NCI-H748 (cell line): ENCODE results near the gene FGF12.
A peak's percentile ranks its signal among the peaks of the same experiment; 100 is the strongest.
"Not testable (repeated sequence)": the region's sequence is repeated elsewhere in the genome, so short reads cannot be mapped to it uniquely, and the experiment has no call there.

ENCODE experiments used
- DNase-seq: peaks from one replicate; lab custom pipeline; 2025; ENCODE audit not compliant: unreplicated experiment; lab: John Stamatoyannopoulos, UW

FGF12 gene

GRCh38 chr3:192727032-192727847, at the start of gene FGF12:
TSS of gene FGF12 (minus strand) at chr3:192727541.
- peak; percentile 80 for DNase-seq

DNA sequence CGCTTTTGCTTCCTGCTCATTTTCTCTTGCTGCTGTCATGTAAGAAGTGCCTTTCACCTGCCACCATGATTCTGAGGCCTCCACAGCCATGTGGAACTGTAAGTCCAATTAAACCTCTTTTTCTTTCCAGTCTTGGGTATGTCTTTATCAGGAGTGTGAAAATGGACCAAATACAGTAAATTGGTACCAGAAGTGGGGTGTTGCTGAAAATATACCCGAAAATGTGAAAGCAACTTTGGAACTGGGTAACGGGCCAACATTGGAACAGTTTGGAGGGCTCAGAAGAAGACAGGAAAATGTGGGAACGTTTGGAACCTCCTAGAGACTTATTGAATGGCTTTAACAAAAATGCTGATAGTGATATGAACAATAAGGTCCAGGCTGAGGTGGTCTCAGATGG, 47.0 kb upstream of the FGF12 start:
- not testable (repeated sequence) for DNase-seq

DNA sequence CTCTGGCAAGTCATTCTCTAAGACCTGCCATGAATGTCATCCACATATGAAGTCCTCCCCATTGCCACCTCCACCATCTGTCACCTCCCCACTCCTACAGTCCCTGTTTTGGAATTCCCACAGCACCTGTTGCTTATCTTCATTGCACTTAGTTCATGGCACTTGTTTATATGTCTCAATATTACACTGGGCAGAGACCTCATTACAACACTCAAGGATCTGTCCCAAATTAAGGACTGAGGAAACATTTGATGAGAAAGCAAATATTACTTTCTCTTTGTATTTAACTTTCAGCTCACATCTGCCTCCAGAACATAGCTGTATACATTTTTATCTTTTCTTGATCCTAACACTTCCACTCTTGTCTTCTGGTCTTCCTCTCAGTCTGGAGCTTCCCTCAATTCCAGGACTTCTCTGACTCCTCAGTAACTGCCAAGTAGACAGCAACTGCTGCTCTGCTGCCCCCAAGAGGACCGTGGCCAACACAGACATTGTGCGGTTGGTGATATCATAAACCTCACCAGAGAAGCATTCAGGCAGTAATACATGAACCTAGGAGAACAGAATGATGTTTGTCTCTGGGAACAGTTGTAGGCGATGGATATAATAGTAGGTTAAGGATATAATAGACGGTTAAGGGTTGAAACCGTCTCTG, 45.0 kb upstream of the FGF12 start:
- DNase-seq = peak; percentile 63

DNA sequence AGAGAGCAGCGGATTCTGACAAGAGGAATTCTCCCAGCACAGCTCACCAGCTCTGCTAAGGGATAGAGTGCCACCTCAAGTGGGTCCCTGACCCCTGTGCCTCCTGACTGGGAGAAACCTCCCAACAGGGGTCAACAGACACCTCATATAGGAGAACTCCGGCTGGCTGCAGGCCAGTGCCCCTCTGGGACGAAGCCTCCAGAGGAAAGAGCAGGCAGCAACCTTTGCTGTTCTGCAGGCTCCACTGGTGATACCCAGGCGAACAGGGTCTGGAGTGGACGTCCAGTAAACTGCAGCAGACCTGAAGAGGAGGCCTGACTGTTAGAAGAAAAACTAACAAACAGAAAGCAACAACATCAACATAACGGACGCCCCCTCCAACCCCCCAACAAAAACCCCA, 31.3 kb upstream of the FGF12 start:
- DNase-seq = no peak

GRCh38 chr3:192751148-192751547, 23.8 kb upstream of the FGF12 start:
- DNase-seq = no peak

DNA sequence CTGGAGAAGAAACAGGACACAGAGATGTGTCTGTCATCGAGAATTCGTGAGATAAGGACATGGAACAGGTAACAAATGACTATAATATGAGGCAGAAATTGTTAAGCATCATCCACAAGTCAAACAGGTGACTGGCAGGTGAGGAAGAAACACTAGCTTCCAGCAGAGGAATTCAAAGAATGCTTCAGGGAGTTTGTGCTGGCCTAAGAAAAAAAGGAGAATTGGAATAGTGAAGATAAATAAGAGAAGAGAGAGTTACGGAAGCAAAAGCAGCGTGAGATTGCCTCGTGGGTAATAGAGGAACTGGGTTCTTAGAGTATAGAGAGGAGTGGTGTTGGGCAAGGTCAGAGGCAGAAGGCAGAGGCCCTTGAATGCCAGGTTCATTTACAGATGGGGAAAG, 22.9 kb upstream of the FGF12 start:
- no peak for DNase-seq

- DNase-seq = no peak
Measured at GRCh38 chr3:192747746-192748145, 20.4 kb upstream of the FGF12 start.

- DNase-seq = no peak
Measured at GRCh38 chr3:192747145-192747544, 19.8 kb upstream of the FGF12 start.

- peak; percentile 75 for DNase-seq
Measured at GRCh38 chr3:192745150-192745549, 17.8 kb upstream of the FGF12 start.

- DNase-seq = not testable (repeated sequence)
Measured at GRCh38 chr3:192744604-192745003, 17.3 kb upstream of the FGF12 start.

DNA sequence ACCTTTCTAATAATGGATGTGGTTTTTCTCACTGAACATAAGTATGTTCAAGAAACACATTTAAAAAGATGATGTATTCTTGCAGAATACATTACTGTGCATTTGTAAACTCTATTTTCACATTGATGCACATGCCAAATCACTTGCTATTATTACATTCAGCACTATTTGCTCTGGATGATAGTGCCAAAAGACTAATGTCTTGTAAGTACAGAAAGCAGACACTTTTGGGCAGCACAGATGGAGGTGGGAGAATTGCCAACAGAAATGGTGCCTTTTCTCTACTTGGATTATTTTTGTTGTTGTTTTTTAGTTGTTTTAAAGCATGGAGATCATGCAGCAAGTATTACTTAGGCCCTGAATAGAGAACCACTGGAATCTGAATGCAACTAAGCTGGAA, 10.2 kb upstream of the FGF12 start:
- no peak for DNase-seq

DNA sequence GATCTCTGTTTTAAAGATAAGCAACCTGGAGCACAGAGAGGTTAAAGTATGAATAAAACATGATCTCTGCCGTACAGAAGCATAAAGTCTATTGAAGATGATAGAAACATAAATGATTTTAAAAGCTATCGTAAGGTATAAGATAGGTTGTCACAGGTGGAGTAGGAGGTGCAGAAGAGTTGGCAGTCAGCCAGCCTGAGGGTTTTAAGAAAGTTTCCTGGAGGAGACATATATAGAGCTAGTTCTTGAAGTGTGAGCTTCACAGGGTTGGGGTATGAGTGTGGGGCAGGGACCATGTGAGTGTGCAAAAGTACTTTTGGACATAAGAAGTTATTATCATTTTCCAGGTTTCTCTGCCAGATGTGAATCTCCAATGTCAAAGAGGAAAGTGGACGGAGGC, 3.9 kb upstream of the FGF12 start:
- no peak for DNase-seq

DNA sequence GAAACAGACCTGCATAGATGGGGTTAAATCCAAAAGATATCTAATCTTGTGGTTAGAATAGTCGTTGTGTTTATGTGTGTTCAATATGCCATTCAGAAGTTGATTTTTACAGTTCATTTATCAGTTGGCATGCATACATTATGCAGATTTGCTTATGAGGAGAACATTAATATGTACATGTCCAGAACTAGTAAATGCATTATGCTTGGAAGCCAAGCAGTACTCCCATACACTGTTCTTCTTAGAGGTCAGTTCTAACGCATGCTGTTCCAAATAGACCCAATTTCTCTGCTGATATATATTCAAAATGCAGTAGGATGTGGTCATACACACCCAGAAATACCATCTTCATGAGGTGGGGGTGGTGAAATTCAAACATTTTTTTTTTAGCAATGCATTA, 956 bp downstream of the FGF12 start:
- no peak for DNase-seq

GRCh38 chr3:192719964-192720363, 7.4 kb downstream of the FGF12 start:
- DNase-seq = no peak

- DNase-seq = no peak
Measured at GRCh38 chr3:192718156-192718555, 9.2 kb downstream of the FGF12 start.

DNA sequence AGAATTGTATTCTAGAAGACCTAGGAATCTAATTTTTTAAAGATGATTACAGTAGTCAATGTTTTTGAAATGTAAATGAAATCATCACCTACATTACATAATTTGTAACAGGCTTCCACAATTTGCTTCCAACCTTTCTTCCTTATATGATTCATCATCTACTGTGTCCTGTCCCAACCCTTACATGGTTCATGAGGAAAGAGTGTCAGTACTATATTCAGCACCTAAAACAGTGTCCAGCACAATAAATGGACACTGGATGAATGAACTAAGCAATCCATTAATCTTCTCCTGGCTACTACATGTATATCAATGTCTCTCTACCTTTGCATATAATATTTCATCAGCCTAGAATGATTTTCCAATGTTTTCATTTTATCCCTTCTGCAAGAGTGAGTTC, 12.2 kb downstream of the FGF12 start:
- no peak for DNase-seq

GRCh38 chr3:192711126-192711525, 16.2 kb downstream of the FGF12 start:
- DNase-seq = not testable (repeated sequence)

DNA sequence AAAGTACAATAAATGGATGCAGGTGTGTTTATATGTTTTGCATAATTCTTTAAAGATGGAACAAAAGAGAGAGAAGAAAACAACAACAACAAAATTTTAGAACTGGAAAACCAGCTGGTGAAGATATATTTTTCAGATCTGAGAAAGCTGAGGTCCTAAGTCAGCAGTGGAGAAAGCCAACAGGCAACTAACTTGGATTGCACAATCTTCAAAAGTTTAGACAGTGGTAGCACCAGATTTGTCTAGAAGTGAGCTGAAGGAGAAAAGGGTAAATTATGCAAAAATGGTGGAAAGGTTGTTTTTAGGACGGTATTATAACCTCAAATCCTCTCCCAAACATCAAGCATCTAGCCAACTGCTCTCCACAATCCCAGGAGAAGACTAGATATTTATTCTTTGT, 17.0 kb downstream of the FGF12 start:
- no peak for DNase-seq

DNA sequence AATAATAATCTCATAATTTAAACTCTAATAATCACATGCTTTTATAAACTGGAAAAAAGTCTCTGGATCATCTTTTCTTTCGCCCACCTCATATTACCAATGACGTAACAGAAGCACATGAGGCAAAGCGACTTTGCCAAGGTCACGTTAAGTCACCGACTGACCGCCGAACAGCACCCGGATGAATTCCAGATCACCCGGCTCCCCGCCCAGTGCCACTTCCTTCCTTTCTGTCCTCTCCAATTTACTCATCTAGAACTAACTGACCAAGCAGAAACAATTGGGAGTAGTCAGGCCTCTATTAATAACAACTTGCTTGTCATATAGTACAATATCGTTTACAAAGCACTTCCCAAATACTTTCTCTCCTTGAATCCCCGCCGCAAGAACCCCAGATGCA, 21.1 kb downstream of the FGF12 start:
- DNase-seq = no peak

GRCh38 chr3:192700885-192701284, 26.5 kb downstream of the FGF12 start:
- DNase-seq = no peak

GRCh38 chr3:192696943-192697587, 30.3 kb downstream of the FGF12 start:
- no peak for DNase-seq

GRCh38 chr3:192687488-192688152, 39.7 kb downstream of the FGF12 start:
- DNase-seq = no peak
